Mononuclear cell (primary cell): ENCODE measurements around the gene UBE2Z. TPM values are rescaled to one million over a fixed set of nuclear protein-coding genes. Genes with fewer than 3 reads are reported as not detected.

ENCODE experiments used
- H3K27me3 ChIP-seq: 2 replicates; pipeline ENCODE4 v1.6.0; 2011; ENCODE audit warnings: low read length, control low read depth; ENCODE audit not compliant: insufficient read depth
- H3K4me1 ChIP-seq: 2 replicates; pipeline ENCODE4 v1.5.1; 2011; ENCODE audit warnings: mild to moderate bottlenecking, low read length, control low read depth; ENCODE audit not compliant: insufficient read depth
- H3K4me3 ChIP-seq: 2 replicates; pipeline ENCODE4 v1.5.1; 2011; ENCODE audit warnings: mild to moderate bottlenecking, low read length, moderate library complexity
- H3K9me3 ChIP-seq: 2 replicates; pipeline ENCODE4 v1.5.1; 2011; ENCODE audit warnings: low read depth, mild to moderate bottlenecking, control low read depth, low read length
- total RNA-seq: library from RNA; depleted of rRNA; stranded (reverse); fragments of >200 nt; gene quantifications from one replicate; pipeline ENCODE4 v1.2.3, GENCODE V29; 2012

The UBE2Z gene
- total RNA-seq, 1 donor = 46.1 TPM

GRCh38 chr17:48890086-48890485 lies 18.1 kb upstream of the UBE2Z start:
- Histone ChIP-seq H3K27me3 (no peaks in the 10 kb centered on the region), H3K9me3 (no peaks in the 10 kb centered on the region), H3K4me3 (no peak overlapping the region), H3K4me1 (peaks cover 21% of the 10 kb centered on the region)

GRCh38 chr17:48892940-48893645 lies 15.1 kb upstream of the UBE2Z start:
- peak overlapping the region; percentile 47 for H3K4me3 ChIP-seq
- no peaks in the 10 kb centered on the region for H3K27me3 ChIP-seq
- H3K9me3 ChIP-seq = no peaks in the 10 kb centered on the region
- H3K4me1 ChIP-seq = peaks cover 21% of the 10 kb centered on the region

- H3K4me3 ChIP-seq = no peak overlapping the region
- H3K27me3 ChIP-seq = no peaks in the 10 kb centered on the region
- H3K4me1 ChIP-seq = peaks cover 21% of the 10 kb centered on the region
- H3K9me3 ChIP-seq = no peaks in the 10 kb centered on the region
Measured at GRCh38 chr17:48893646-48894508, 14.3 kb upstream of the UBE2Z start.

- Histone ChIP-seq H3K27me3 (no peaks in the 10 kb centered on the region), H3K4me3 (no peak overlapping the region), H3K9me3 (no peaks in the 10 kb centered on the region), H3K4me1 (peaks cover 21% of the 10 kb centered on the region)
Measured at GRCh38 chr17:48894886-48895285, 13.3 kb upstream of the UBE2Z start.

- H3K4me3 ChIP-seq = no peak overlapping the region
- H3K9me3 ChIP-seq = no peaks in the 10 kb centered on the region
- H3K4me1 ChIP-seq = no peaks in the 10 kb centered on the region
- H3K27me3 ChIP-seq = no peaks in the 10 kb centered on the region
Measured at GRCh38 chr17:48901241-48901640, 7.0 kb upstream of the UBE2Z start.

DNA sequence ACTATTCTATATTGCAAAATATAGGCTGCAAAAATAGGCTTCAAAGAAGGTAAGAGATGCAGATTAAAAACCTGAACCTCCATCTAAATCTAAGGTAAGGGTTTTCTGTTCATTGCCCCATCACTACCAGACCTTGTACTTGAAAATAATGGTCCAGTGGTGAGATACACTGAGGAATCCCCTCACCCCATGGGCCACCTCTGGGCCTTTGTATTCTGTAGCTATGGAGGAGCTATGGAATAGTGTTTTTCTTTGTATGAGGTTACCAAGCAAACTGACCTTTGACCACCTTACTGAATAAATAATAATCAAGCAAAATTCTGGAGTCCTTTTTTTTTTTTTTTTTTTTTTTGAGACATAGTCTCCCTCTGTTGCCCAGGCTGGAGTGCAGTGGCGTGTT lies 4.8 kb upstream of the UBE2Z start:
- Histone ChIP-seq H3K9me3 (no peaks in the 10 kb centered on the region), H3K4me1 (peaks cover 8% of the 10 kb centered on the region), H3K27me3 (no peaks in the 10 kb centered on the region), H3K4me3 (no peak overlapping the region)

GRCh38 chr17:48904428-48904827 lies 3.8 kb upstream of the UBE2Z start:
- Histone ChIP-seq H3K4me1 (peaks cover 12% of the 10 kb centered on the region), H3K9me3 (no peaks in the 10 kb centered on the region), H3K27me3 (no peaks in the 10 kb centered on the region), H3K4me3 (no peak overlapping the region)

- H3K9me3 ChIP-seq = no peaks in the 10 kb centered on the region
- H3K4me1 ChIP-seq = peaks cover 28% of the 10 kb centered on the region
- H3K27me3 ChIP-seq = no peaks in the 10 kb centered on the region
- no peak overlapping the region for H3K4me3 ChIP-seq
Measured at GRCh38 chr17:48905987-48906515, 2.2 kb upstream of the UBE2Z start.

DNA sequence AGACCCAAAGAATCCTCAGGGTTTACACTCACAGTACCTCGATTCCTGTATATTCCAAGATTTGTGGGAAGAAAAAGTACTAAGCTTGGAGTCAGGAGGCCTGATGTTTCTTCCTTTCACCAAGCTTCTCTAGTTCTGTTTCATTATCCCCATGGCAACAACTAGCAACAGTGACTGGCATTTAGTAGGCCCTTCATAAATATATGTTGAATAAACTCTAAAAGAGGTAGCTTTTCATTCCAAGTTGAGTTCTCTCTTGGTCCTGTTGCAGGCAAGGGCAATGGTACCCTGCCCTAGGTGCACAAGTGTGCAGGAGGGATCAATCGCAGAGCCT lies 527 bp upstream of the UBE2Z start:
- peaks cover 35% of the 10 kb centered on the region for H3K4me1 ChIP-seq
- H3K4me3 ChIP-seq = peak overlapping the region; percentile 65
- no peaks in the 10 kb centered on the region for H3K9me3 ChIP-seq
- no peaks in the 10 kb centered on the region for H3K27me3 ChIP-seq

- peaks cover 46% of the 10 kb centered on the region for H3K4me1 ChIP-seq
- H3K9me3 ChIP-seq = no peaks in the 10 kb centered on the region
- H3K4me3 ChIP-seq = peak overlapping the region; percentile 65
- no peaks in the 10 kb centered on the region for H3K27me3 ChIP-seq
Measured at GRCh38 chr17:48908853-48909394, 717 bp downstream of the UBE2Z start.

DNA sequence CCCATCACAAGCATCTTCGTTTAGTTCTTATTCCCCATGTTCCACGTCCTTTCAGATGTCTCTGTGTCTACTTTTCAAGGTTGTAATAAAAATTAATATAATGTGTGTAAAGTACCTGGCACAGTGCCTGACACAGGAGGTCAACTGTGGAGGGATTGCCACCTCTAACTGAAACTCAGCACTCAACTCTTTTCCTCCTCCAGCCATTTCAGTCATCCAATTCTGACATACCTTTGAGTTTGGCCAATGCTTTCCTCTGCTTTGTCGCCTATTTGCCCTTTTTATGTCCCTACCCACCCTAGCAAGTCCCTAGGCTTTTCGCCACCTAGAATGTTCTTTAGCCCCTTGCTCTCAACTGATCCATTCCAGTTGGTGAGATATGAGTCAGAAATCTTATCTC lies 1.6 kb downstream of the UBE2Z start:
- Histone ChIP-seq H3K9me3 (no peaks in the 10 kb centered on the region), H3K4me3 (peak overlapping the region; percentile 65), H3K27me3 (no peaks in the 10 kb centered on the region), H3K4me1 (peaks cover 51% of the 10 kb centered on the region)

GRCh38 chr17:48910370-48910769 lies 2.2 kb downstream of the UBE2Z start:
- peaks cover 57% of the 10 kb centered on the region for H3K4me1 ChIP-seq
- H3K4me3 ChIP-seq = no peak overlapping the region
- H3K27me3 ChIP-seq = no peaks in the 10 kb centered on the region
- no peaks in the 10 kb centered on the region for H3K9me3 ChIP-seq

DNA sequence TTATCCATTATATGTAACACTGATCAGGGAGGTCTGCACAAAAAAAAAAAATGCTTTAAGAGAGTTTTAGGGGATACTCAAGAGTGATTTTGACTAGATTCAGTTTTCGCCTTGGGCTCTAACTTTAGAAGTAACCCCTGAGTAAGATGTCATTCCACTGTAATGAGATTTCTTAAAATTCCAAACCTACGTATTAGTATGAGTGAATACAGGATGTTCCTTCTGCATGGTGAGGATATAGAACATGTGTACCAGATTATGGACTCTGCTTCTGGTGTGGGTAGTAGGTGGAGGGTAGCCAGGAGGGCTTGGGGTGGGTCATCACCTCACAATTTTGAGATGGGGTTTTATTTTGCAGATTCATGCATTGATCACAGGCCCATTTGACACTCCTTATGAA lies 4.3 kb downstream of the UBE2Z start:
- no peak overlapping the region for H3K4me3 ChIP-seq
- H3K9me3 ChIP-seq = no peaks in the 10 kb centered on the region
- no peaks in the 10 kb centered on the region for H3K27me3 ChIP-seq
- H3K4me1 ChIP-seq = peaks cover 69% of the 10 kb centered on the region

DNA sequence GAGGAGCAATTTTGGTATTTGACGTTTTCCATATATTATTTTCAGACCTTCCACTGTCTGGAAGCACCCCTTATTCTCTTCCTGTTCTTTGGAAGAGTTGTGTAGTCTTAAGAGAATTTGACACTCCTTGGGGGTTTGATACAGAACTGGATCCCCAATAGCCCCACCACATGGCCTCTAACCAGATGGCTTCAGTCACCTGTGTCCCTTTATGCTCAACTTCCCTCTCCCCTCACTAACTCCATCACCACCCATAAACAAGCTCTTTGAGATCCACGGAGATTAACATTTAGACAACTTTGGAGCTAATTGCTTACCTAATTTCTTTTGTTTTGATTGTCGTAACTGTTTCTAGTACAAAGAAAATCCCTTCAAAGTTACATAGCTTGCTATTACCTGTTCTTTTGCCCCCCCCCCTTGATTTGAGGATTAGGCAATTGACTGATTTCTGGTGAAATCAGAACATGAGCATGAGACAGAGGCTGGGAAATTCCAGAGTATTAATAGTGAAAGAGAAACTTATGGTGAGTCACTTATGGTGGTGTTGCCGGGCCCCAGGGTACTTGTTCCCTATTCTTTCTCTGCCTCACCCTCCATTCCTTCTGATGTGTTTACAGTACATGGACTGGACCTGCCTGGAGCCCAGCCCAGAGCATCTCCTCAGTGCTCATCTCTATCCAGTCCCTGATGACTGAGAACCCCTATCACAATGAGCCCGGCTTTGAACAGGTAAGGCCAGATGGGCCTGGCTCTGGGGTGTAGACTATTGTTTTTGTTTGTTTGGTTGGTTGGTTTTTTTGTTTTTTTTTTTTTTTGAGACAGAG lies 7.5 kb downstream of the UBE2Z start:
- Histone ChIP-seq H3K9me3 (no peaks in the 10 kb centered on the region), H3K4me3 (no peak overlapping the region), H3K4me1 (peaks cover 47% of the 10 kb centered on the region), H3K27me3 (no peaks in the 10 kb centered on the region)
